HG02852 (cell line): ENCODE data around the gene CENPF.
"Not testable (repeated sequence)": the region's sequence is repeated elsewhere in the genome, so short reads cannot be mapped to it uniquely, and the experiment has no call there.

Source experiments
- ATAC-seq: cut with Tn5 transposase; IDR thresholded peaks from one replicate; pipeline ENCODE4 v1.9.1; 2021; ENCODE audit warnings: mild to moderate bottlenecking, moderate library complexity; ENCODE audit not compliant: unreplicated experiment

The CENPF gene

DNA sequence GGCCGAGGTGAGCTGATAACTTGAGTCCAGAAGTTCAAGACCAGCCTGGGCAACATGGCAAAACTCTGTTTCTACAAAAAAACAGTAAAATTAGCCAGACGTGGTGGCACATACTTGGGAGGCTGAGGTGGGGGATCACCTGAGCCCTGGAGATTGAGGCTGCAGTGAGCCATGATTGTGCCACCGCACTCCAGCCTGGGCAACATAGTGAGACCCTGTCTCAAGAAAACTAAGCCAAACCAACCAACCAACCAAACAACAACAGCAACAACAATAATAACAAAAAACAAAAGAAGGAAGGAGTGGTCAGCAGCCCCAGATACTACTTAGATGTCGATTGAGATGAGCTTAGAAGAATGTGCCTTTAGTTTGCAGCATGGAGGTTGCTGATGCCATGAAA, 47.7 kb downstream of the CENPF start:
- no peak for ATAC-seq

DNA sequence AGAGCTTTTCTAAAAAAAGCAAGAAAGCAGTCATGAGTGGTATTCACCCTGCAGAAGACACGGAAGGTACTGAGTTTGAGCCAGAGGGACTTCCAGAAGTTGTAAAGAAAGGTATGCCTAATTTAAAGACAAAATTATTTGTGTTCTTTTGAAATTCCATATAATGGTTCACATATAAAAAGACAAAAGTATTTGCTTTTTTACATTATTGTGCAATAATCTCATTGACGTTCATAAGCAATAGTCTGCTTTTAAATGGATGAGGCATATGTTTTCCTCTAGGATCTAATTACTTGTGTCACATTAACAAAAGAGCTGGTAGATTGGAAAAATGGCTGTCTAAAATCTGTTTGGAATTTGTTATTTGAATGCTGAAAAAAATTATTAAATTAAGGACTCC, 54.3 kb downstream of the CENPF start:
- ATAC-seq: no peak

DNA sequence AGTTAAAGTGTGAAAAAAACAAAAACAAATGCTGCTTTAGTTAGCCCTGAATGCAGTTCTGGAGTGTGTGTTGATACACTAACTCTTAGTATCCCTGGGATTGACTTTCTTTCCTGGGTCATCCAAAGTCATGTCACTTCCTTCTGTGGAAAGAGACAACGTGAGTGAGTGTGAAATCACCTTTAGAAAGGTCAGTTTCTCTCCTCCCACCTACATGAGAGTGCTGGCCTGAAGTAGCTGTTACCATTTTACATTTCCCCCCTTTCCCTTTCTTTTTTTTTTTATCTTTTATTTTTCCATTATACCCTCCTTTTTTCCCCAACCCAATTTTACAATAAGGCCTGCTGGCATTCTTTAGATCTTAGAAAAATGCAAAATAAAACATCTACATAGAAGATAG, 55.2 kb downstream of the CENPF start:
- no peak for ATAC-seq

DNA sequence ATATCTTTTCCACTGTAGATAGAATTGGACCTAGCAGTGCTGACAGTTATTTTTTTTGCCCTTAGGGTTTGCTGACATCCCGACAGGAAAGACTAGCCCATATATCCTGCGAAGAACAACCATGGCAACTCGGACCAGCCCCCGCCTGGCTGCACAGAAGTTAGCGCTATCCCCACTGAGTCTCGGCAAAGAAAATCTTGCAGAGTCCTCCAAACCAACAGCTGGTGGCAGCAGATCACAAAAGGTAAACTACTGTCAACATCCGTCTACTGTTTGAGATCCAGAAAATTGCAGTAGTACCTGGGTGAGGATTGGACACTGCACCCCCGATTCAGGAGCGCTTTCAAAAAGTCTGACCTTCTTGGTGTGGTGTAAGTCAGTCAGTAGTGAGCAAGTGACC, 55.8 kb downstream of the CENPF start:
- ATAC-seq: no peak

DNA sequence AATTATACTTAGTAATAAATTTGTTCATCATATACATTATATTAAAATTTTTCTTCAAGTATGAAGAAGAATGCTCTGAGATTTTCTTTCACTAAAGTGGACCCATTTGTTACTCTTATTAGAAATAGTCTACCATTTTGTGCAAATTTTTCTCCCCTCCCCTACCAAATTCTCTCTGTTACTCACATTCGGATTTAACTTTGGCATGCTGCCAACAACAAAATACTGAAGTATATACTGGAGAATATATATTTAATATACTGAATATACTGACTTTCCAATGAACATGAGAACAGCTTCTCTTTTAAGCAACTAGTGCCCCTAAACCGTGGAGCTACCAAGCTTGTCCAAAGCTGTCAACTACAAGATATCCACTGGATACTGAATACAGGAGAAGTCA, 57.2 kb downstream of the CENPF start:
- no peak for ATAC-seq

DNA sequence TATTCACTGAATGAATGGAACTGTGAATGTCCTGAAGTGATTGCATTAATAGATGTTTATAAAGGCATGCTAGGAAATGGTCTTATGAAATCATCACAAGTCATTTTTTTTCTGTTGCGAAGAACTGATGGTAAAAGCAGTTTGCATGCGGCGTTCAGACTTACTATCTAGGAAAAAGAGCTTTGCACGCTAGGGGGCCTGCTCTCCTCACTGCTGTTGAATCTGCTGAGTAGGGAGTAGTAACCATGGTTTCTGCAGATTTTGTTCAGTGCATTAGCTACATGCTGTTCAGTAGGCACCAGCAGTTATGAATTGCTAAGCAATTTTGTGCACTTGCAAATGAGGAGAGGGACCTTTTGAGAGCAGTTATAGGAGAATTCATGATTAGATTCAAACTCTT, 57.9 kb downstream of the CENPF start:
- ATAC-seq: no peak

DNA sequence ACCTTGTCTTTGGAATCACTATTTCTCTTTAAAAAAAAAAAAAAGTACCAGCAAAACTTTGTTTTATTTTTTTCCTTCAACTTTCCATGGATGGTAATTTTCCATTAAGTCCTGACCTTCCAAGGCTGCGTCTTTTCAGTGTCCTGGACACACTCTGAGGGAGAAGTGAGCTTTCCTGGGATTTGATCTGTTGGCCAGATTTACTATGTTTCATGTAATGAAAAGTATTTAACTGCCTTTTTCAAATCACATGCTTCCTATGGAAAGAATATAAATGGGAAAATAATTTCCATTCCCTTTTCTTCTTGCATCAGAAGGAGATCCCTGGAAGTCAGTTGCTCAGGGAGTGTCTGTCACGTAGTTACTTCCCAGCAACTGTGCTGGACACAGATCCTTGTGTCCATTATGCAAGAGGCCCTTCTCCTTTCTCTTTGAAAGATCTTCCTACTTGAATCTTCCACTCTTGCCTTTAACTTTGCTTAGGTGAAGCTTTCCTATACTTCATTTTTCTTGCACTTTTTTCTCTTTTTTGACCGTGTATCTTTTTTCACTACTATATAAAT, 59.3 kb downstream of the CENPF start:
- ATAC-seq: no peak

DNA sequence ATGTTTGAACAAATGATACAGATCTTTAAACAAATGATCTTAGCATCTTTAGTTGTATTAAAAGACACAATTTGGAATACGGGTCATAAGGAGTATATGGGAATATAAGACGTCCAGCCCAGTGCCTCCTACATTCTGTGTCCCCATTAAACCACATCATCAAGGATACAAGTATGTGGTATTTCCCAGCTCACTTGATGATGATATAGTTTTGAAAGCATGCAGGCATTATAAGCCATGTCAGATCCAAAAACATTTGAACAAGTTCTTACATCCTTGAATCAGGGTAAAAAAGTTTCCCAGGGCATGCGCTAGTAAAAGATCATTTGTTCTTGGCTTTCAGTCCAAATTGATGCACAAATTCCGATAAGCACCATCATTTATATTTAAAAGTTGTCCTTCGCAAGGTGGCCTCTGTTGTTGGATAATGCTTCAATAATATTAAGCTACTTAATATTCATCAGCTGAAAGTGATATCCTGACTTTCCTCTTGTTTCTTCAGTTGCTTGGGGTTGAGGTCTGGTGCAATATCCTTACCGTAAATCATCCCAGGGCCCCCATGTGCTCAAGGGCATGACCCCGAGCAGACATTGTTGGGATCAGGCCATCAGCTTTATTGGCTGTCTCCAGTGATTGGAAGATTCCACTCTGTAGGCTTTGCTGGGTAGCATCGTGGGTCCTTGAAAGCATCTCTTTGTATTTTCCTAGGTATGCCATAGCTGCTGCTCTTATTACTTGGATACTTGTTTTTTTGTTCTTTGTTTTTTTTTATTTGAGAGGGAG, 61.8 kb downstream of the CENPF start:
- no peak for ATAC-seq

DNA sequence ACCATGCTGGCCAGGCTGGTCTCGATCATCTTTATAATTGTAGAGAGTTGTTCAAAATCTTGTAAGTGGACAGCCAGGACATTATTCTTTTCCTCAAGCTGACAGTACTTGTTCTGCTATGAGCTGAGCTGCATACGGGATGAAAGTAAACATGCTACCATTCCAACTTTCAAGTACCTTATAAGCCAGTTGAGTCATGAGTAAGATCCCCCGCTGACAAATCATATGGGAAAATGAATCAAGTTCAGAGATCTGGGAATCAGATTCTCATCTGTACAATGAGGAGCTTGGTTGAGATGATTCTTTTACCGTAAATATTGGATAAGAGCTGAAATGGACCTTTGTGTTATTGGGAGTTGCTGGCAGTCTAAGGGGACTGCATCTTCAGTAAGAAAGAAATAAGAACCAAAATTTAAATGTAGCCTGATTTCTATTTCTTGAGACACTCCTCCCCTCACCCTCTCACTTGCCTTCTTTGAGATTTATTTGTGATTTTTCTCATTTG, 62.7 kb downstream of the CENPF start:
- ATAC-seq: no peak

DNA sequence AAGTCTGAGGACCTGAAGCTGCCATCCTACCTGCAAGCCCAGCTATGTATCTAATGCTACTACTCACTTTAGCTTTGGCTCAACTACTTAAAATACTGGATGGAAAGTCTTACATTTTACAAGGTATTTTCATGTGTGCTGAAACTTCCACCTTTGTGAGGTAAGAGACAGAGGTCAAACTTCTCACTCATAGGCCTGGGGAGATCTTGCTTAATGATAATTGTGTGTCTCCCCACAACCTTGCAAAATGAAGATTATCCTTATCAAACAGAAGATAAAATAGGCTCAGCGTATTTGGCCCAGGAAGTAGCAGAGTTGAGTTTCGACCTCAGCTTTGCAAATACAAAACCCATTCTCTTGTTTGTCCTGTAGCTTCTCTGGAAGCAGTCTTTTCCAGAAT, 63.7 kb downstream of the CENPF start:
- no peak for ATAC-seq

DNA sequence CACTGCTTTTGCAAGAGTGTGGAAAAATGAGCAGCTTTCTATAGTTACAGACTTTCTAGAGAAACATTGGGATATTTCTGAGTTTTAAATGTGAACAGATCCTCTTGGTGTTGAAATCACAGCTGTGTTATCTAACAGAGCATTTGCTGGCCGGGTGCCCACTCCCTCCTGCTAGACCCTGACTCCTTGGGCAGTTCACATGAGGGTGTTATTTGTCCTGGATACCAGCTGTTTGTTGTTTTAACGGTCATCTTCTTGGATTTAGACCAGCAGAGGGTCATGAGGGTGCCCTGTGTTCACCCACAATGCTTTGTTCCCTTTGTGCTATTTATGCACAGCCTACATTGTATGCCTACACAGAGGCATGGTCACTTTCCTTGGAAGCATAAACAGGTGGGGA, 67.1 kb downstream of the CENPF start:
- ATAC-seq: no peak

DNA sequence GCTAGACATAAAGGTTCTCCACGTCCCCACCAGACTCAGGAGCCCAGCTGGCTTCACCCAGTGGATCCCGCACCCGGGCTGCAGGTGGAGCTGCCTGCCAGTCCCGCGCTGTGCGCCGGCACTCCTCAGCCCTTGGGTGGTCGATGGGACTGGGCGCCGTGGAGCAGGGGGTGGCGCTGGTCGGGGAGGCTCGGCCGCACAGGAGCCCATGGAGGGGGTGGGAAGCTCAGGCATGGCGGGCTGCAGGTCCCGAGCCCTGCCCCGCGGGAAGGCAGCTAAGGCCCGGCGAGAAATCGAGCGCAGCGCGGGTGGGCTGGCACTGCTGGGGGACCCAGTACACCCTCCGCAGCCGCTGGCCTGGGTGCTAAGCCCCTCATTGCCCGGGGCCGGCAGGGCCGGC, 70.0 kb downstream of the CENPF start:
- not testable (repeated sequence) for ATAC-seq

DNA sequence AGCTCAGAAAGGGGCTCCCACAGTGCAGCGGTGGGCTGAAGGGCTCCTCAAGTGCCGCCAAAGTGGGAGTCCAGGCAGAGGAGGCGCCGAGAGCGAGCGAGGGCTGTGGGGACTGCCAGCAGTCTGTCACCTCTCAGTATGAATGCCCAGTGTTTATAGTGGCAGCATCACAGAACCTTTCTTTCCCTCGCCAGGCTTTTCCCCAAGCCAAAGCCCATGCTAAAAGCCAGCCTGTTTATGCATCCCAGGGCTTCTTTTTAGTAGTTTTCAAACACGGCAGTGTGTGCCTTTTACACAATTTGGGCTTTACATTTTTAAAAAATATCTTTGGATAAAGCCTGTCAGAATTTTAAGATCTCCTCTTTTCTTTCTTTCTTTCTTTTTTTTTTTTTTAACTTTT, 70.6 kb downstream of the CENPF start:
- ATAC-seq: no peak

DNA sequence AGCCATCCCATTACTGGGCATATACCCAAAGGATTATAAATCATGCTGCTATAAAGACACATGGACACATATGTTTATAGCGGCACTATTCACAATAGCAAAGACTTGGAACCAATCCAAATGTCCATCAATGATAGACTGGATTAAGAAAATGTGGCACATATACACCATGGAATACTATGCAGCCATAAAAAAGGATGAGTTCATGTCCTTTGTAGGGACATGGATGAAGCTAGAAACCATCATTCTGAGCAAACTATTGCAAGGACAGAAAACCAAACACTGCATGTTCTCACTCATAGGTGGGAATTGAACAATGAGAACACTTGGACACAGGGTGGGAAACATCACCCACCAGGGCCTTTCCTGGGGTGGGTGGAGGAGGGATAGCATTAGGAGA, 72.5 kb downstream of the CENPF start:
- not testable (repeated sequence) for ATAC-seq

DNA sequence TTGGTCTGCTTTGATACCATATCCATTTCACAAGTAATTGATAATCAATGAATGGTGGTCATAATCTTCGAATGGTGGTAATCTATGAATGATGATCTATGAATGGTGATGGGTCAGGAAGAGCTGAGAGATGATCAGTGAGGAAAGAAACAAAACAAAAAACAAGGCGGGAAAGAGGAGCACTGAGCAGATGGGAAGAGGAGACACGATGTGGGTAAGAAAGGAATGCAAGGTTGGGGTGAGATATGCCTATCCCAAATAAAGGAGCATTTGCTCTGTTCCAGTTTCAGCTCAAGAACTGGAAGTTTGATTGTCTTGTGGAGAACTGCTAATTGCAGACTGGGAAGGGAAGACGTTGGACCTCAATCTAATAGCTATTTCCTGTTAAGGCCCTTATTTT, 73.8 kb downstream of the CENPF start:
- ATAC-seq: no peak

DNA sequence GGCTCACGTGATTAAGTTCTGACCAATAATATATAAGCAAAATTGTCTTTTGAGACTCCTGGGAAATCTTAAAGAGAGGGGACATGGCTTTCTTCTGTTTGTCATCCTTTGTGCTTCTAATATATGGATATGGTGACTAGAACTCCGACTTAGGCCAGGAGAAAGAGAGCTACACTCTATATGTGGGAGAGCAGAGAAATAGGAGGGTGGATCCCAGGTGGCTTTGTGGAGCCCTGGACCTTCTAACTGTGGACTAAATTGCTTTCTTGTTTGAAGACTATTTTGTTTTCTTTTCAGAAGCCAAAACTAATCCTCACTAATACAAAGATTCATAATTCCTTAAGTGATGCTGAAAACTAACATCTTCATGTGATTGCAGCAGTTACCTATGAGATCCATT, 75.0 kb downstream of the CENPF start:
- no peak for ATAC-seq

DNA sequence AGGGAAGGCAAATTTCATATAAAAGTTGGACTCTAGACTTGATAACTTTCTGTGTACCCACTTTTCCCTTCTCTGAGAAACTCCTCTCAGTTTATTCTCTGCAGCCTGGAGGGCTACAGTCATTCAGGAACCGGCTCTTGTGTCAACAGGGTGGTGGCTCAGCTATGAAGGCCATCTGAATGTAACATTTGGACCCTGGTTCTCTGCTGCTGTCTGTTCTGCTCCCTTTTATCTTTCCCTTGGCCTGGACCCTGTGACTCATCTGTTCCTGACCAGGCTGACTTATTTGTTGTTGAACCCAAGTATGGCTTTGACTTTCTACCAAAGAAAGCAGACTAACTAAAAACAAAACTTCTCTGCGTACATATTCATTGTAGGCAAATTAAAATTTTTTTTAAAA, 75.4 kb downstream of the CENPF start:
- no peak for ATAC-seq

DNA sequence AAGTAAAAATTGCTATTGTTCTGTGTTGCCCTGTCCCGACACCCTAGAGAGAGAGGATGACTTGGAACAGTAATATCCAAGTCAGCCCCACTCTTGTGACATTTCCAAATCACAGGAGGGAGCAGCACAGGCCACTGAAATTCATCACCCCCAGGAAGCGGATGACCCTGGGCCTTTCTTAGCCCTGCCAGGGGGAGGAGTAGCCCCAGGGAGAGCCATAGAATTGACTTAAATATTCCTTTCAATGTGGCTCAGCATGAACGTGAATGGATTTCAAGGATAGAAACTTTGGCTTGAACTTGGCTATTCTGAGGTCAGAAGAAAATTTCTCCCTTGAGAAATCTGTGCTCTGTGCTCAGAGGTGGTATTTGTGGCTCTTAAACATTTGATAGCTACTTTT, 80.6 kb downstream of the CENPF start:
- ATAC-seq: no peak

DNA sequence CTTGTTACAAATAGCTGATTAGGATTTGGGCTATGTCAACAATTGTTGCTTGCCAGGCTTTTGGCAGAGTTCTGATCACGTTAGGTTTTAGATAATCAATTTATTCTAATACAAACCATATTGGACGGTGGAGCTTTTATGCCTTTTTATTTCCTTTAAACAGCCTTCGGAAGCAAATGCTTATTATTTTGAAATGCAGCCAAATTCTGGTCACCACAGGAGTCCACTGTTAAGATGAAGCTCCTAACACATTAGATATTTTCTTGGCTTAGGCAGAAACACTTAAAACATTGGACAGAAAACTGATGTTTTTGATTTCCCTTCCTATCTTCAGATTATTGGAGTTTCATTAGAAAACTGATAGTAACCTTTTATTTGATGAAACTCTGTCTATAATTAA, 82.9 kb downstream of the CENPF start:
- ATAC-seq: no peak

DNA sequence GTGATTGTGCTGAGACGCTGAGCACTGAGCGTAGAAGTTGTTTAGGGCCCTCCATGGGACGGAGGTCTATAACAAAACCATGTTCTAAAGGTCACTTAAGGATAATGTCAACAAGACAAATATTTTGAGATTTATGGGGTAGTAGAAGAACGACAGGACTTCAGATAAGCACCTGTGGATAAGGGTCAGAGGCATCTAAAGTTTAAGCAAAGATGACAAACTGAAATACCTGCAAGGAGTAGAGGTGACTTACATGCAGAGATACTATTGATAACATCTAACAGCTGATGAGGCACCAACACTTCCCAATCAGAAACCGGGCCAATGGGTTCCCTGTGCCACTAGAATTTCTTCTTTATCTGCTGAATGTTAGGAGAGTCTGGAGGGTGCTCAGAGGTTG, 83.5 kb downstream of the CENPF start:
- ATAC-seq: no peak

DNA sequence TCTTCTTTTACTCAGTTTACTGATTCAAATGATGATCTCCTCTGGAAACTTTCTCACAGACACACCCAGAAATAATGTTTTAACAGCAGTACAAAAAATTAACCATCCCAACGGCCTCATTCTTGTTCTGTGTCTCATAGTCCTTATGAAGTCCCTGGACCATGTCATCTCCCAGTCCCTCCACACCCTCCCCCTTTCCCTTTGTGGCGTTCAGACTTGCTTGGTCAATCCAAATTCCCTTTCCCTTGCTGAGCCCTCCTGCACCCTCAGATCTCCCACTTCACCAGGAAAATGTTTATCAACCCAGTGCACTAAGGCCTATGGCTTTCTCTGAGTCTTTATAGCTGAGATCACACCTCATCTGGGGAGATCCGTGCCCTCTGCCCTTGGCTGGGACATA, 85.9 kb downstream of the CENPF start:
- no peak for ATAC-seq

DNA sequence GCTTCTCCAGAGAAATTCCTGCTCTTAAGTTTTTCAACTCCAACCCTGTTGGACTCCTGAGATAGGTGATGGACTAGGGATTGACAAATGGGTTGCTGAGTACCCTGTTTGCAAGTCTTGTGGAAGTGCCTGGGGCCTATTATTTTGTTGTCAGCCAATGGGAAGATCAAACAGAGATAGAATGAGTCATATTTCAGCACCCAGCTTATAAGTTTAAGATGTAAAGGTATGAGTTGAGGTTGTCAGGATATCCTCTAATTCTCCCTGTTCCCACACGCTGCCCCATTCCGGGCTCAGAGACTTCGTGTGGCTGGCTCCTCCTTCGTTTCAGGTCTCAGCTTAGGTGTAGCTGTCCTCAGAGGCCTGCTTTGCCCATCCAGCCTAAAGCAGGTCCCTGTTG, 91.8 kb downstream of the CENPF start:
- no peak for ATAC-seq

DNA sequence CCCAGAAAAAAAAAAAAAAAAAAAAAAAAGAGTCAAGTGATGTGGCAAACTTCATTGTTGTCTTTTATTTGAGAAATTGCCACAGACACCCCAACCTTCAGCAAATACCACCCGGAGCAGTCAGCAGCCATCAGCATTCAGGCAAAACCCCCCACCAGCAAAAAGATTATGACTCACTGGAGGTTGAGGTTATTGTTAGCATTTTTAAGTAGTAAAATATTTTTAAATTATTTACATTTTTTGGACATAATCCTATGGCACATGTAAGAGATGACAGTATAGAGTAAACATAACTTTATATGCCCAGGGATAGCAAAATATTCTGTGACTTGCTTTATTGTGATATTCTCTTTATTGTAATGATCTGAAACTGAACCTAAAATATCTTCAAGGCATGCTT, 95.6 kb downstream of the CENPF start:
- no peak for ATAC-seq
